Islet of Langerhans (tissue), 1 donor: ENCODE measurements around the gene PGAM1.
"Not testable (repeated sequence)": the region's sequence is repeated elsewhere in the genome, so short reads cannot be mapped to it uniquely, and the experiment has no call there.

ENCODE experiments used
- FAIRE-seq: peaks from one replicate; lab custom pipeline; 2011; peaks lifted over from hg19 to GRCh38; lab: Jason Lieb, UNC

Gene PGAM1

DNA sequence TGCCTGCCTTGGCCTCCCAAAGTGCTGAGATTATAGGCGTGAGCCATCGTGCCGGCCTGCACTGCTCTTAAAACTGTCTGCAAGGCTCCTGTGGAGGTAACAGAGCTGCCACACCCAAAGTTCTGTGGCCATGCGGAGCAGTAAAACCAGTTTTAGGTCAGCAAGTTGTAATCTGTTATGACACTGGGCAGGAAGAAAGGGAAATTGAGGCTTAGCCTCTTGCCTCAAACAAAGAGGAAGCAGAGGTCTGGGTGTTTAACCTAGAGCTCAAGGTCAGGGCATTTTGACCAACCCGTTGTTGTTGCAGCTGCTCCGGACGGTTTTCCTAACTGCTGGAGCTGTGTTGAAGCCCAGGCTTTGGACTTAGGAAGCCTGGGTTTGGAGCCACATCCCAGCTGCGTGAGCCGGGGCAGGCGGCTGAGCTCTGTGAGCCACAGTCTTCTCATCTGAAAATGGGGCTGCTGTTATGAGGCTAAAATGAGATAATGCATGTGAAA is 17.4 kb upstream of the PGAM1 start:
- FAIRE-seq: no peak

DNA sequence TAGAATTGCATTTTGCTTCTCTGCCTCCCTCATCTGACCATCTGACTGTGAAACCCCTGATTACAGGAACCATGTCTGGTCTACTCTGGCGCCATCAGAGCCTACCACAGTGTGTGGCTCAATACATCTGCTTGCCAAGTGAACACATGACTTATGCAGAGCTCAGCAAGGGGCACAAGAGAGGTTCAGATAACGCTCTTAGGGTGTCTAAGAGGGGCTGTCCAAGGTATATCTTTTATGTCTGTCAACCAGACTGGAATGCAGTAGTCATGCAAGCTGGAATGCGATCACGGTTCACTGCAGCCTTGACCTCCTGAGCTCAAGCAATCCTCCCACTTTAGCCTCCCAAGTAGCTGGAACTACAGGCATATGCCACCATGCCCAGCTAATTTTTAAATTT is 14.6 kb upstream of the PGAM1 start:
- no peak for FAIRE-seq

- FAIRE-seq: no peak
These were observed 13.1 kb upstream of the PGAM1 start for GRCh38 chr10:97412891-97413304.

- no peak for FAIRE-seq
These were observed 9.4 kb upstream of the PGAM1 start for GRCh38 chr10:97416565-97416964.

- not testable (repeated sequence) for FAIRE-seq
These were observed 2.3 kb upstream of the PGAM1 start for GRCh38 chr10:97423757-97424098.

- no peak for FAIRE-seq
These were observed 982 bp downstream of the PGAM1 start for GRCh38 chr10:97426776-97427570.

- FAIRE-seq: no peak
These were observed 1.7 kb downstream of the PGAM1 start for GRCh38 chr10:97427571-97428179.

DNA sequence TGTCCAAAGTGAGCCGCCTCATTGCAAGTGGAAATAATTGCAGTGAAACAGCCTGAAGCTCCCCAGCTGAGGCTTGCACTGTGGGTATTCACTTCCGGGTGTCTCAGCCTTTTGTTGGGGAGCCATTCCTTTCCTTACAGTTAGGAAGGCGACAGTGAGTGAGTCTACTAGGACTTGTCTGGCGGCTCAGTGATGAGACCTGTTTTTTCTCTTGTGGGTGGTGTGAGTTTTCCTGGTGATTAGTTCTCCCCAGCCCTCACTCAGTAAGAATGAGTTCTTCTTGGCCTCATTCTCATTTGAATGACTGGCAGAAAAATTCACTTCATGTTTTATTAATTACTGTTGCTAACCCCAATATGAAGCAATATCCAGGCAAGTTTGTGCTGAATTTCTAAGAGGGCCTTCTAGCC is 2.6 kb downstream of the PGAM1 start:
- no peak for FAIRE-seq

- no peak for FAIRE-seq
These were observed 8.1 kb downstream of the PGAM1 start for GRCh38 chr10:97434055-97434454.

DNA sequence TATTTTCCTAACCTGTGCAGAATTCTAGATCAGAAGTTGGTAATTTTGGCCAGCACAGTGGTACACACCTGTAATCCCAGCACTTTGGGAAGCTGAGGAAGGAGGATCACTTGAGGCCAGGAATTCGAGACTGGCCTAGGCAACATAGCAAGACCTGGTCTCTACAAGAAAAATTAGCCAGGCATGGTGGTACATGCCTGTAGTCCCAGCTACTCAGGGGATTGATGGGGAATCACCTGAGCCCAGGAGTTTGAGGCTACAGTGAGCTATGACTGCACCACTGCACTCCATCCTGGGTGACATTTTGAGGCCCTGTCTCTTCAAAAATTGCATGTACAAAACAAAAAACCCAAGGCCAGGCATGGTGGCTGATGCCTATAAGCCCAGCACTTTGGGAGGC is 8.6 kb downstream of the PGAM1 start:
- FAIRE-seq: no peak

DNA sequence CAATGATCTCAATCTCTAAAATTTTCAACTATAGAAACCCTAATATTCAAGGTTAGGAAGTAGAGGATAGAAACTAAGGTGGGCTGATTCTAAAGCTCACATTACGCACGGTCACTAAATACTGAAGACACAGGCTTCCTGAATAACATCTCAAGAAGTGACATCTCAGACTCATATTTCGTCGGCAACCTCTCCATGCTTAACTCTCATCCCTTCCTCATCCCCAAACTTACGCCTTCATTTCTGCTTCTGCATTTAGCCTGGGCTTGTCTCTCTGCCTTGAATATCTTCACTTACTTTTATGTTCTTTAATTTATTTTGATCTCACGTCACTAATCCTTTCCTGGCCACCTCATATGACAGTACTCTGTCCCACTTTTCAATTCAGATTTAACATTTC is 9.2 kb downstream of the PGAM1 start:
- FAIRE-seq: no peak

DNA sequence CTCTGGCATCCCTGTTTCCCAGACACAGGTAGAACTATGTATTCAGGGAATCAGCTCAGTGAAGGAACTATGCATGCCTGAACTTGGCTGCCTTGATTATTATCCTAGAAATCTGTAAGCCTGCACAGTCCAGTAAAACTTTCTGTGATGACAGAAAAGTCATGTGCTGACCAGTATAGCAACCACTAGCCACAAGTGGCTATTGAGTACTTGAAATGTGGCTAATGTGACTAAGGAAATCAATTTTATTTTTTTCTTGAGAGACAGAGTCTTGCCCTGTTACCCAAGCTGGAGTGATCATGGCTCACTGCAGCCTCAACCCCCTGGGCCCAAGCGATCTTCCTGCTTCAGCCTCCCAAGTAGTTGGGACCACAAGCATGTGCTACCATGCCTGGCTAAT is 16.3 kb downstream of the PGAM1 start:
- no peak for FAIRE-seq

DNA sequence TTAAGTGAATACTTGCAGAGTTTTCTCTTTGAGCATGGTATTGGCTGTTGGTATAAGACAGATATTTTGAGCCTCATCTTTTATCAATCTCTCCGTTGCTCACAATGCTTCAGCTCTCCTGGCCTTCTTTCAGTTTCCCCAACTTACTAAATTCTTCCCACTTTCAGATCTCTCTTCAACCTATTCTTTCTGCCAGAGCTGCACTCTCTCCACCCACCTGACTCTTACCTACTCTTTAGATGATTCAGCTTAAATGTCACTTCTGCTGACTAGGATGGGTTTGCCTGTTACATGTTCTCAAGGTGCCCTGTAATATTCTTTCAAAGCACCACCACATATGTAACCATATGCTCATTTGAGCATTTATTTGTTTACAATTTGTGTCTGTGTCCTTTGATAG is 18.2 kb downstream of the PGAM1 start:
- FAIRE-seq: no peak

DNA sequence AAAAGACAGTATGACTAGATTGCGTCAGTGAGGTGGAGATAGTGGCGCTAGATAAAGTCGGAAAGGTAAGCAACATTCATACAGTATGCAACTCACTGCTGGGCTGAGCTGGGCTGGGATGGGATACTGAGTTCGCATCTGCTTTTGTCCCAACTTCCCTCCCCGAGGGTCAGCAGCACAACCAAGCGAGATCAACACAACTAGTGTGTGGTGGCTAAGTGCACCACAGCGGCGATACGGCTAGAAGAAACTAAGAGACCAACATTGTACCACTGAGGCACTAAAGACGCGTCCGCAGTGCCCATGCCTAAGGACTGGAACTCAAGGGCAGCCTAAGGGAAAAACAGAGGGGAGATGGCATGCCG is 19.3 kb downstream of the PGAM1 start:
- FAIRE-seq: no peak

GRCh38 chr10:97445722-97446639 is 20.0 kb downstream of the PGAM1 start, which contains the start of the genes EXOSC1 and ZDHHC16:
Gene EXOSC1, minus strand, starts transcription at chr10:97446006. Its CDS starts 21 bp downstream, at chr10:97445985.
Gene ZDHHC16, plus strand, starts transcription at chr10:97446175. Its CDS starts 5,501 bp downstream, at chr10:97451676.
- peak; percentile 94 for FAIRE-seq

DNA sequence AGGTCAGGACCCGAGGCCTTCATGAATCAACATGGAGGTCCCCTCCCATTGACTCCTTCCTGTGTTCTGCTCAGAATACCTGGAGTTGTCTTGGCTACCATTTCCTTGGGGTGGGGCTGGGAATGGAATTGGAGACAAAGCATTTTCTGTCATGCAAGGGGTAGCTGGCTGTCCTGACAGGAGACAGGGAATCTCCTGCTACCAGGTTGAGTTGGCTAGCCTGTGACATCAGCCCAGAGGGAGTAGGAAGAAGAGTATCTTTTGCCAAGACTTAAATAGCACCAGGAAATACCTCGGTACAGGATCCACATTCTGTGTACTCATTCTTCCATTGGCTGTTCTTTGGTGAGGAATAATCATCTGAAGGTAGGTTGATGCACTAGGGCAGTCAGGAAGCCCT is 24.8 kb downstream of the PGAM1 start:
- no peak for FAIRE-seq

GRCh38 chr10:97451605-97452004 is 25.6 kb downstream of the PGAM1 start:
- FAIRE-seq: no peak

GRCh38 chr10:97452352-97452751 is 26.4 kb downstream of the PGAM1 start:
- no peak for FAIRE-seq

- FAIRE-seq: no peak
These were observed 28.5 kb downstream of the PGAM1 start for GRCh38 chr10:97454330-97455036.

DNA sequence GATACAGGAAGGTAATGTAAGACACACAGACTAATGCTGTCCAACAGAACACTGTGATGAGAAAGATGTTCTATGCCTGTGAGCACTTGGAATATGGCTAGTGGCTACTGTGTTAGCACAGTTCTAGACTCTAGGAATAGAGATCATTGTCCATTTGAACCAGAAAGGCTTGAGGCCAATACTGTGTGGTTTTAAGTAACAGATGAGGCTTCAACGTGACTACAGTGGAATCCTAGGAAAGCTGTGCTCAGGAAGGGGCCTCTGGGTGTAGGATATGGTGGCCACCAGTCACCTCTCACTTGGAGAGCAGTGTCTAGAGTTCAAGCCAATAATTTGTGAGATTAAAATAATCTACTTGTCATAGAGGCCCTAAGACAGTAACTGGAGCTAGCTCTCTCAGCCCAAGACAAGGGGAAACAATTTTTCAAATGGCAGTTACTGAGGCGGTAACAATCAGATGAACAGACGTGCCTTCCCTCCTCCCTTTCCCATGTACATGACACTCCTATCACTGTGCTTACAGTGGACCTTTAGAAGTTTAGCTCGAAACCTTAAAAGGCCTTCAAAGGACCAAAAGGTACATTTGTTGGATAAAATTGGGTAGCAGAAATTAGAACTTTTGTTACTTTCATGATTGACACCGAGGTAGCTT is 30.2 kb downstream of the PGAM1 start:
- no peak for FAIRE-seq

DNA sequence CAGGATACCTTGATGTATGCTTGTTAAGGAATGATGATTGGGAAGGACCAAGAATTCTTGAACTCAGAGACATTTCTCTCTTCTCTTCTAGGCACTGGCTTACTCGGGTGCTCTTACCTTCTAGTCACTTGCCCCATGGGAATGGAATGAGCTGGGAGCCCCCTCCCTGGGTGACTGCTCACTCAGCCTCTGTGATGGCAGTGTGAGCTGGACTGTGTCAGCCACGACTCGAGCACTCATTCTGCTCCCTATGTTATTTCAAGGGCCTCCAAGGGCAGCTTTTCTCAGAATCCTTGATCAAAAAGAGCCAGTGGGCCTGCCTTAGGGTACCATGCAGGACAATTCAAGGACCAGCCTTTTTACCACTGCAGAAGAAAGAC is 30.7 kb downstream of the PGAM1 start:
- FAIRE-seq: no peak

DNA sequence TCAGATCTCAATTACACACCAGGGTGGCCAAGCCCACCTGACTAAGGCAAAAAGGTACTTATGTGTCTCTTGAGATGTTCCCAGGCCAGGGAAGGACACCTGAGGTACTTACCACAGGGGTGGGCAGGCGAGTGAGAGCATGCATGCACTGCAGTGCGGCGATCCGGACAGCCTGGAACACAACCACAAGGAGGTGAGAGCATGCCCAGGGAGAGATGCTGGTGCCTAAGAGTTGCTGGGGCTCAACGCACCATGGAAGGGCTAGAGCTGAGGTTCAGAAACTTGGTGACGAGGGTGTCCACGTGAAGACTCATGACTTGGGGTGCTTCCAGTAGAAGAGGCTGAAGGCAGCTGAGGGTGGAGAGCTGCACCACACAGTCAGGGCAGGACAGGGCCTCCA is 33.1 kb downstream of the PGAM1 start:
- FAIRE-seq: no peak
